Measurements from ENCODE around the gene RMND5B.

GRCh38 chr5:178117923-178118701, 12.7 kb upstream of the RMND5B start:
- TF ChIP-seq CTCF (IDR thresholded peaks at IDR 0.05), result no peak
- no peak for TF ChIP-seq FOXJ3 (CRISPR knock-in tag; IDR thresholded peaks at IDR 0.05)
- TF ChIP-seq TAF1 (IDR thresholded peaks at IDR 0.05; ENCODE audit: borderline replicate concordance, low read depth, low read length), result no peak
- TF ChIP-seq RFX5 (IDR thresholded peaks at IDR 0.05; ENCODE audit: low read length), result no peak
- TF ChIP-seq MXI1 (IDR thresholded peaks at IDR 0.05; ENCODE audit: low read depth, low read length), result no peak
- no peak for TF ChIP-seq USF2 (IDR thresholded peaks at IDR 0.05; ENCODE audit: borderline replicate concordance, low read depth, low read length)
